ENCODE measurements around the gene UBL4A. TPM values are rescaled to one million over a fixed set of nuclear protein-coding genes. Genes with fewer than 3 reads are reported as not detected.

The UBL4A gene
- total and polyA plus RNA-seq, 9 of the 15 experiments (the other 6 are each of a cell fraction or from before 2014, with no cell fraction given): 15.2 to 140 (median 100) TPM

GRCh38 chrX:154486052-154486395 is 391 bp downstream of the UBL4A start (continued):
- TF ChIP-seq POLR2G (IDR thresholded peaks at IDR 0.05; ENCODE audit: low read depth, low read length) (peak; percentile 71; the same call in 1 of the 2 replicates), HDGF (IDR thresholded peaks at IDR 0.05) (no peak), CHD1 (IDR thresholded peaks at IDR 0.05; ENCODE audit: low read length) (peak; percentile 80), CXXC5 (CRISPR knock-in tag; IDR thresholded peaks at IDR 0.05) (peak; percentile 50; the same call in 1 of the 2 replicates), RBFOX2 (IDR thresholded peaks at IDR 0.05; ENCODE audit: low read depth, low read length) (peak; percentile 77), L3MBTL2 (IDR thresholded peaks at IDR 0.05) (peak; percentile 93), MYC (IDR thresholded peaks at IDR 0.05; ENCODE audit: low read depth, low read length) (peak; percentile 59), MYC (CRISPR knock-in tag; IDR thresholded peaks at IDR 0.05; ENCODE audit: borderline replicate concordance, low read depth) (no peak), FOSL1 (tag; conservative IDR thresholded peaks at IDR 0.05) (no peak)
- TF ChIP-seq, protein P1, sequence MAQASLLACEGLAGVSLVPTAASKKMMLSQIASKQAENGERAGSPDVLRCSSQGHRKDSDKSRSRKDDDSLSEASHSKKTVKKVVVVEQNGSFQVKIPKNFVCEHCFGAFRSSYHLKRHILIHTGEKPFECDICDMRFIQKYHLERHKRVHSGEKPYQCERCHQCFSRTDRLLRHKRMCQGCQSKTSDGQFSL (CRISPR knock-in tag; IDR thresholded peaks at IDR 0.05): no peak
- TF ChIP-seq, protein P1 (tag; IDR thresholded peaks at IDR 0.05): no peak
- TF ChIP-seq, protein P2, sequence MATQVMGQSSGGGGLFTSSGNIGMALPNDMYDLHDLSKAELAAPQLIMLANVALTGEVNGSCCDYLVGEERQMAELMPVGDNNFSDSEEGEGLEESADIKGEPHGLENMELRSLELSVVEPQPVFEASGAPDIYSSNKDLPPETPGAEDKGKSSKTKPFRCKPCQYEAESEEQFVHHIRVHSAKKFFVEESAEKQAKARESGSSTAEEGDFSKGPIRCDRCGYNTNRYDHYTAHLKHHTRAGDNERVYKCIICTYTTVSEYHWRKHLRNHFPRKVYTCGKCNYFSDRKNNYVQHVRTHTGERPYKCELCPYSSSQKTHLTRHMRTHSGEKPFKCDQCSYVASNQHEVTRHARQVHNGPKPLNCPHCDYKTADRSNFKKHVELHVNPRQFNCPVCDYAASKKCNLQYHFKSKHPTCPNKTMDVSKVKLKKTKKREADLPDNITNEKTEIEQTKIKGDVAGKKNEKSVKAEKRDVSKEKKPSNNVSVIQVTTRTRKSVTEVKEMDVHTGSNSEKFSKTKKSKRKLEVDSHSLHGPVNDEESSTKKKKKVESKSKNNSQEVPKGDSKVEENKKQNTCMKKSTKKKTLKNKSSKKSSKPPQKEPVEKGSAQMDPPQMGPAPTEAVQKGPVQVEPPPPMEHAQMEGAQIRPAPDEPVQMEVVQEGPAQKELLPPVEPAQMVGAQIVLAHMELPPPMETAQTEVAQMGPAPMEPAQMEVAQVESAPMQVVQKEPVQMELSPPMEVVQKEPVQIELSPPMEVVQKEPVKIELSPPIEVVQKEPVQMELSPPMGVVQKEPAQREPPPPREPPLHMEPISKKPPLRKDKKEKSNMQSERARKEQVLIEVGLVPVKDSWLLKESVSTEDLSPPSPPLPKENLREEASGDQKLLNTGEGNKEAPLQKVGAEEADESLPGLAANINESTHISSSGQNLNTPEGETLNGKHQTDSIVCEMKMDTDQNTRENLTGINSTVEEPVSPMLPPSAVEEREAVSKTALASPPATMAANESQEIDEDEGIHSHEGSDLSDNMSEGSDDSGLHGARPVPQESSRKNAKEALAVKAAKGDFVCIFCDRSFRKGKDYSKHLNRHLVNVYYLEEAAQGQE (IDR thresholded peaks at IDR 0.05; ENCODE audit: borderline replicate concordance): no peak
- TF ChIP-seq, protein P2 (CRISPR knock-in tag; IDR thresholded peaks at IDR 0.05; ENCODE audit: low read depth): 0 out of 2 replicates have a peak, but pooled peaks have one; percentile 22
- TF ChIP-seq, protein P3, sequence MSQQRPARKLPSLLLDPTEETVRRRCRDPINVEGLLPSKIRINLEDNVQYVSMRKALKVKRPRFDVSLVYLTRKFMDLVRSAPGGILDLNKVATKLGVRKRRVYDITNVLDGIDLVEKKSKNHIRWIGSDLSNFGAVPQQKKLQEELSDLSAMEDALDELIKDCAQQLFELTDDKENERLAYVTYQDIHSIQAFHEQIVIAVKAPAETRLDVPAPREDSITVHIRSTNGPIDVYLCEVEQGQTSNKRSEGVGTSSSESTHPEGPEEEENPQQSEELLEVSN (IDR thresholded peaks at IDR 0.05; ENCODE audit: borderline replicate concordance in 1 of 2, extremely low read depth in 1 of 2, insufficient read depth in 1 of 2, insufficient read length in 1 of 2, low read depth in 1 of 2, low read length in 1 of 2, poor library complexity in 1 of 2, severe bottlenecking in 1 of 2): peak; percentile 87 to 98
- TF ChIP-seq, protein P4, sequence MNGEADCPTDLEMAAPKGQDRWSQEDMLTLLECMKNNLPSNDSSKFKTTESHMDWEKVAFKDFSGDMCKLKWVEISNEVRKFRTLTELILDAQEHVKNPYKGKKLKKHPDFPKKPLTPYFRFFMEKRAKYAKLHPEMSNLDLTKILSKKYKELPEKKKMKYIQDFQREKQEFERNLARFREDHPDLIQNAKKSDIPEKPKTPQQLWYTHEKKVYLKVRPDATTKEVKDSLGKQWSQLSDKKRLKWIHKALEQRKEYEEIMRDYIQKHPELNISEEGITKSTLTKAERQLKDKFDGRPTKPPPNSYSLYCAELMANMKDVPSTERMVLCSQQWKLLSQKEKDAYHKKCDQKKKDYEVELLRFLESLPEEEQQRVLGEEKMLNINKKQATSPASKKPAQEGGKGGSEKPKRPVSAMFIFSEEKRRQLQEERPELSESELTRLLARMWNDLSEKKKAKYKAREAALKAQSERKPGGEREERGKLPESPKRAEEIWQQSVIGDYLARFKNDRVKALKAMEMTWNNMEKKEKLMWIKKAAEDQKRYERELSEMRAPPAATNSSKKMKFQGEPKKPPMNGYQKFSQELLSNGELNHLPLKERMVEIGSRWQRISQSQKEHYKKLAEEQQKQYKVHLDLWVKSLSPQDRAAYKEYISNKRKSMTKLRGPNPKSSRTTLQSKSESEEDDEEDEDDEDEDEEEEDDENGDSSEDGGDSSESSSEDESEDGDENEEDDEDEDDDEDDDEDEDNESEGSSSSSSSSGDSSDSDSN (IDR thresholded peaks at IDR 0.05; ENCODE audit: borderline replicate concordance in 1 of 2, low read depth in 2 of 2, low read length in 2 of 2): 0 out of 4 replicates have a peak, but pooled peaks of 1 of the 2 experiments have one; percentile 64
